Measurements from ENCODE around the gene FBXL16. TPM values are rescaled to one million over a fixed set of nuclear protein-coding genes. Genes with fewer than 3 reads are reported as not detected.

Gene FBXL16
- total RNA-seq, 1 experiment from 2014 or later = 1.3 TPM

DNA sequence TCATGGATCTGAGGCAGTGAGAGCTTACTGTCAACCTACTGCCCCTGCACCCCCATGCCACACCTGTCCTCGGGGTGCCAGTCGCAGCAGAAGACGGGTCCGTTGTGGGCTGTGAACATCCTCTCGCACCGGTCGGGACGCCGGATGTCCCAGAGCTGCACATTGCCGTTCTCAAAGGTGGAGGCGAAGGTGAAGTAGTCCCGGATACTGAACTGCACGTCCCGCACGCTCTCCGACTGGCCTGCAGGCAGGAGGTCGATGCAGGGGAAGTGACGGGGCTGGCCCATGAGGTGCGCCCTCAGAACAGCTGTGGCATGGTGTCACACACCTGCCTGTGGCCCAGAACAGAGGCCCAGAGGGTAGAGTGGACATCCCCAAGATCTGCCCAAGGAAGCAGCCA lies 18.1 kb downstream of the FBXL16 start:
- intact Hi-C loops (cut with micrococcal nuclease; ENCODE audit: unreplicated experiment) = no loop called here
- Mint-ChIP-seq H3K9me3 (ENCODE audit: low read depth, unreplicated experiment) (no peaks in the 10 kb centered on the region), H3K27ac (ENCODE audit: unreplicated experiment) (no peak overlapping the region), H3K36me3 (ENCODE audit: insufficient read depth, unreplicated experiment) (peaks cover 84% of the 10 kb centered on the region), H3K27me3 (ENCODE audit: unreplicated experiment) (peaks cover 13% of the 10 kb centered on the region), H3K4me3 (ENCODE audit: low read depth, unreplicated experiment) (no peak overlapping the region), H3K4me1 (ENCODE audit: low read depth, unreplicated experiment) (peaks cover 4% of the 10 kb centered on the region)
- TF ChIP-seq, protein P1, sequence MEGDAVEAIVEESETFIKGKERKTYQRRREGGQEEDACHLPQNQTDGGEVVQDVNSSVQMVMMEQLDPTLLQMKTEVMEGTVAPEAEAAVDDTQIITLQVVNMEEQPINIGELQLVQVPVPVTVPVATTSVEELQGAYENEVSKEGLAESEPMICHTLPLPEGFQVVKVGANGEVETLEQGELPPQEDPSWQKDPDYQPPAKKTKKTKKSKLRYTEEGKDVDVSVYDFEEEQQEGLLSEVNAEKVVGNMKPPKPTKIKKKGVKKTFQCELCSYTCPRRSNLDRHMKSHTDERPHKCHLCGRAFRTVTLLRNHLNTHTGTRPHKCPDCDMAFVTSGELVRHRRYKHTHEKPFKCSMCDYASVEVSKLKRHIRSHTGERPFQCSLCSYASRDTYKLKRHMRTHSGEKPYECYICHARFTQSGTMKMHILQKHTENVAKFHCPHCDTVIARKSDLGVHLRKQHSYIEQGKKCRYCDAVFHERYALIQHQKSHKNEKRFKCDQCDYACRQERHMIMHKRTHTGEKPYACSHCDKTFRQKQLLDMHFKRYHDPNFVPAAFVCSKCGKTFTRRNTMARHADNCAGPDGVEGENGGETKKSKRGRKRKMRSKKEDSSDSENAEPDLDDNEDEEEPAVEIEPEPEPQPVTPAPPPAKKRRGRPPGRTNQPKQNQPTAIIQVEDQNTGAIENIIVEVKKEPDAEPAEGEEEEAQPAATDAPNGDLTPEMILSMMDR (IDR thresholded peaks at IDR 0.05; ENCODE audit: unreplicated experiment) = no peak
- CTCF ChIA-PET = no interaction called here
- BruUV-seq (replicated peaks) = no TSS peak
- no peak for DNase-seq

- intact Hi-C loops (cut with micrococcal nuclease; ENCODE audit: unreplicated experiment) = no loop called here
- peaks cover 5% of the 10 kb centered on the region for H3K27me3 Mint-ChIP-seq (ENCODE audit: unreplicated experiment)
- no peaks in the 10 kb centered on the region for H3K9me3 Mint-ChIP-seq (ENCODE audit: low read depth, unreplicated experiment)
- CTCF ChIA-PET = interaction anchor here (0.6 to 1.2 kb wide), 2 partner anchors 12 to 21 kb away, joined by 3 read pairs; no protein-coding TSS in a partner anchor
- H3K27ac Mint-ChIP-seq (ENCODE audit: unreplicated experiment) = no peak overlapping the region
- TF ChIP-seq, protein P1 (IDR thresholded peaks at IDR 0.05; ENCODE audit: unreplicated experiment) = no peak
- peaks cover 12% of the 10 kb centered on the region for H3K4me1 Mint-ChIP-seq (ENCODE audit: low read depth, unreplicated experiment)
- BruUV-seq (replicated peaks) = no TSS peak
- H3K36me3 Mint-ChIP-seq (ENCODE audit: insufficient read depth, unreplicated experiment) = peaks cover 86% of the 10 kb centered on the region
- no peak overlapping the region for H3K4me3 Mint-ChIP-seq (ENCODE audit: low read depth, unreplicated experiment)
- DNase-seq = no peak
Observed at GRCh38 chr16:686459-687260, 18.9 kb downstream of the FBXL16 start.

GRCh38 chr16:685967-686366 lies 19.6 kb downstream of the FBXL16 start:
- no peaks in the 10 kb centered on the region for H3K9me3 Mint-ChIP-seq (ENCODE audit: low read depth, unreplicated experiment)
- intact Hi-C loops (cut with micrococcal nuclease; ENCODE audit: unreplicated experiment) = no loop called here
- H3K27ac Mint-ChIP-seq (ENCODE audit: unreplicated experiment) = no peak overlapping the region
- peaks cover 92% of the 10 kb centered on the region for H3K36me3 Mint-ChIP-seq (ENCODE audit: insufficient read depth, unreplicated experiment)
- H3K4me1 Mint-ChIP-seq (ENCODE audit: low read depth, unreplicated experiment) = peaks cover 16% of the 10 kb centered on the region
- no peaks in the 10 kb centered on the region for H3K27me3 Mint-ChIP-seq (ENCODE audit: unreplicated experiment)
- CTCF ChIA-PET = interaction anchor here (0.6 to 1.2 kb wide), 2 partner anchors 11 to 21 kb away, joined by 3 read pairs; no protein-coding TSS in a partner anchor
- DNase-seq = peak; percentile 83
- TF ChIP-seq, protein P1 (IDR thresholded peaks at IDR 0.05; ENCODE audit: unreplicated experiment) = peak; percentile 53
- BruUV-seq (replicated peaks) = no TSS peak
- H3K4me3 Mint-ChIP-seq (ENCODE audit: low read depth, unreplicated experiment) = peak overlapping the region; percentile 55

- no peaks in the 10 kb centered on the region for H3K9me3 Mint-ChIP-seq (ENCODE audit: low read depth, unreplicated experiment)
- intact Hi-C loops (cut with micrococcal nuclease; ENCODE audit: unreplicated experiment) = no loop called here
Observed at GRCh38 chr16:684961-685696, 20.5 kb downstream of the FBXL16 start.

More at GRCh38 chr16:684961-685696, 20.5 kb downstream of the FBXL16 start:
- H3K4me1 Mint-ChIP-seq (ENCODE audit: low read depth, unreplicated experiment) = peaks cover 16% of the 10 kb centered on the region
- CTCF ChIA-PET = interaction anchor here (1.2 to 1.4 kb wide), 2 partner anchors 20 to 22 kb away, joined by 3 read pairs; no protein-coding TSS in a partner anchor
- no peak for DNase-seq
- BruUV-seq (replicated peaks) = no TSS peak
- peak overlapping the region; percentile 94 for H3K4me3 Mint-ChIP-seq (ENCODE audit: low read depth, unreplicated experiment)
- peak overlapping the region; percentile 89 for H3K27ac Mint-ChIP-seq (ENCODE audit: unreplicated experiment)
- H3K27me3 Mint-ChIP-seq (ENCODE audit: unreplicated experiment) = no peaks in the 10 kb centered on the region
- TF ChIP-seq, protein P1 (IDR thresholded peaks at IDR 0.05; ENCODE audit: unreplicated experiment) = no peak
- peaks cover 92% of the 10 kb centered on the region for H3K36me3 Mint-ChIP-seq (ENCODE audit: insufficient read depth, unreplicated experiment)

Data from Calu3 (cell line).